Small intestine (tissue), 7 donors: Measurements from ENCODE around the gene RAPGEF6. TPM values are rescaled to one million over a fixed set of nuclear protein-coding genes. Genes with fewer than 3 reads are reported as not detected.

ENCODE experiments used
- DNase-seq, 2 donors: peaks; one replicate each; pipeline versions ENCODE4 v3.0.0 to v3.0.0-alpha.2; 2013
- FAIRE-seq: peaks from 2 replicates; lab custom pipeline; 2012; peaks lifted over from hg19 to GRCh38; lab: Jason Lieb, UNC
- H3K27ac ChIP-seq, 3 donors: one replicate each; pipeline ENCODE4 v1.5.1; 2013; ENCODE audit warnings: low read length in 2 of 3, mild to moderate bottlenecking in 2 of 3, control low read depth in 1 of 3, inconsistent platforms in 1 of 3, low read depth in 1 of 3, moderate library complexity in 1 of 3
- H3K27me3 ChIP-seq, 3 donors: one replicate each; pipeline ENCODE4 v1.6.1; 2013; ENCODE audit warnings: low read length in 3 of 3, inconsistent platforms in 1 of 3; ENCODE audit not compliant: control insufficient read depth in 3 of 3, insufficient read depth in 3 of 3
- H3K36me3 ChIP-seq, 3 donors: one replicate each; pipeline ENCODE4 v1.6.1; 2013; ENCODE audit warnings: low read length in 3 of 3, inconsistent platforms in 1 of 3, low read depth in 1 of 3, mild to moderate bottlenecking in 1 of 3, moderate library complexity in 1 of 3; ENCODE audit not compliant: control insufficient read depth in 3 of 3, insufficient read depth in 2 of 3
- H3K4me1 ChIP-seq, 3 donors: one replicate each; pipeline ENCODE4 v1.6.1; 2013; ENCODE audit warnings: low read length in 2 of 3, inconsistent platforms in 1 of 3, low read depth in 1 of 3, mild to moderate bottlenecking in 1 of 3, moderate library complexity in 1 of 3; ENCODE audit not compliant: control insufficient read depth in 3 of 3, insufficient read depth in 2 of 3
- H3K4me3 ChIP-seq, 3 donors: one replicate each; pipeline ENCODE4 v1.5.1; 2013; ENCODE audit warnings: low read length in 3 of 3, control low read depth in 1 of 3, inconsistent platforms in 1 of 3, low read depth in 1 of 3, mild to moderate bottlenecking in 1 of 3, moderate library complexity in 1 of 3
- H3K9me3 ChIP-seq, 2 donors: one replicate each; pipeline ENCODE4 v1.6.1; 2013; ENCODE audit warnings: low read depth in 1 of 2, low read length in 1 of 2; ENCODE audit not compliant: control insufficient read depth in 2 of 2, insufficient read depth in 1 of 2
- WGBS, 3 donors: extraction: QIAGEN DNeasy Blood & Tissue Kit; methylation state at CpG; one replicate each; pipeline ENCODE4 v1.1.7; 2013; 5-methylcytosine and 5-hydroxymethylcytosine counted together
- polyA plus RNA-seq, 4 donors: library from polyadenylated mRNA; stranded (reverse) in 3 of 4; unstranded in 1 of 4; fragments of 200-250 nt in 3 of 4; fragments of 120-200 nt in 1 of 4; gene quantifications; one replicate each; pipeline versions ENCODE4 v1.2.1 to v1.2.3, GENCODE V29; 2013
- donor health status: healthy with polysubstance abuse.
- donor health status: control.
- donor health status: control.
- donor health status: Bipolar disorder and iron deficiency.
- donor health status: healthy.

The RAPGEF6 gene
- polyA plus RNA-seq, 4 donors, result 1.1 to 10.4 (median 2.3) TPM

GRCh38 chr5:131430794-131431193, 204.2 kb downstream of the RAPGEF6 start:
- WGBS, 3 donors, result 63 to 88% (median 77%) methylated on average over 1 of the region's 1 CpG
- no peak overlapping the region for H3K4me3 ChIP-seq
- no peak overlapping the region for H3K27ac ChIP-seq
- FAIRE-seq, result no peak
- DNase-seq, result no peak
- H3K9me3 ChIP-seq, result no peaks in the 10 kb centered on the region
- H3K4me1 ChIP-seq, result no peaks in the 10 kb centered on the region
- H3K27me3 ChIP-seq, result no peaks in the 10 kb centered on the region
- H3K36me3 ChIP-seq, result peaks cover 8 to 30% (median 10%) of the 10 kb centered on the region in 3 donors

- no peaks in the 10 kb centered on the region for H3K4me1 ChIP-seq
- no peaks in the 10 kb centered on the region for H3K27me3 ChIP-seq
- FAIRE-seq (no peak), DNase-seq (no peak)
- H3K9me3 ChIP-seq, result no peaks in the 10 kb centered on the region
- peaks cover 6 to 33% (median 10%) of the 10 kb centered on the region in 3 donors for H3K36me3 ChIP-seq
- H3K4me3 ChIP-seq, result no peak overlapping the region
- WGBS, 3 donors, result 91 to 96% (median 96%) methylated on average over 1 of the region's 1 CpG
- no peak overlapping the region for H3K27ac ChIP-seq
These were observed 209.0 kb downstream of the RAPGEF6 start for GRCh38 chr5:131426011-131426410.

GRCh38 chr5:131423056-131423455, 212.0 kb downstream of the RAPGEF6 start:
- DNase-seq (peak in 1 of 2 donors; percentile 5), FAIRE-seq (no peak)
- whole genome bisulfite sequencing, 3 donors, result 93 to 94% (median 93%) methylated on average over 2 of the region's 2 CpGs
- Histone ChIP-seq H3K27ac (no peak overlapping the region), H3K4me3 (no peak overlapping the region), H3K4me1 (no peaks in the 10 kb centered on the region), H3K27me3 (no peaks in the 10 kb centered on the region), H3K9me3 (no peaks in the 10 kb centered on the region), H3K36me3 (peaks cover 2 to 20% (median 5%) of the 10 kb centered on the region in 3 donors)

GRCh38 chr5:131419877-131420276, 215.2 kb downstream of the RAPGEF6 start:
- Histone ChIP-seq H3K27me3 (no peaks in the 10 kb centered on the region), H3K4me1 (no peaks in the 10 kb centered on the region), H3K4me3 (no peak overlapping the region), H3K36me3 (peaks cover 0 to 19% (median 5%) of the 10 kb centered on the region in 3 donors), H3K9me3 (no peaks in the 10 kb centered on the region), H3K27ac (no peak overlapping the region)
- FAIRE-seq, result no peak
- no peak for DNase-seq
- 63 to 84% (median 66%) methylated on average over 4 of the region's 4 CpGs for WGBS, 3 donors

- DNase-seq, result no peak
- Histone ChIP-seq H3K4me1 (no peaks in the 10 kb centered on the region), H3K27me3 (no peaks in the 10 kb centered on the region), H3K9me3 (no peaks in the 10 kb centered on the region), H3K36me3 (peaks cover 0 to 21% (median 5%) of the 10 kb centered on the region in 3 donors), H3K4me3 (no peak overlapping the region), H3K27ac (no peak overlapping the region)
- WGBS, 3 donors, result 92 to 96% (median 95%) methylated on average over 7 of the region's 7 CpGs
- FAIRE-seq, result peak; percentile 82
These were observed 216.2 kb downstream of the RAPGEF6 start for GRCh38 chr5:131418846-131419245.

GRCh38 chr5:131417240-131417869, 217.7 kb downstream of the RAPGEF6 start:
- no peaks in the 10 kb centered on the region for H3K27me3 ChIP-seq
- DNase-seq (peak; percentile 76 to 81), FAIRE-seq (no peak)
- no peak overlapping the region for H3K4me3 ChIP-seq
- H3K9me3 ChIP-seq, result no peaks in the 10 kb centered on the region
- no peaks in the 10 kb centered on the region for H3K4me1 ChIP-seq
- H3K27ac ChIP-seq, result no peak overlapping the region
- H3K36me3 ChIP-seq, result peaks cover 0 to 22% (median 5%) of the 10 kb centered on the region in 3 donors
- 20 to 26% (median 21%) methylated on average over 7 of the region's 7 CpGs for WGBS, 3 donors

GRCh38 chr5:131416729-131417128, 218.3 kb downstream of the RAPGEF6 start:
- H3K4me1 ChIP-seq, result no peaks in the 10 kb centered on the region
- no peak for DNase-seq
- H3K27me3 ChIP-seq, result no peaks in the 10 kb centered on the region
- H3K36me3 ChIP-seq, result peaks cover 0 to 20% (median 3%) of the 10 kb centered on the region in 3 donors
- H3K9me3 ChIP-seq, result no peaks in the 10 kb centered on the region
- no peak overlapping the region for H3K27ac ChIP-seq
- no peak for FAIRE-seq
- WGBS, 3 donors, result 61 to 75% (median 67%) methylated on average over 3 of the region's 3 CpGs
- H3K4me3 ChIP-seq, result no peak overlapping the region

GRCh38 chr5:131413605-131414559, 221.1 kb downstream of the RAPGEF6 start:
- DNase-seq (no peak), FAIRE-seq (no peak)
- Histone ChIP-seq H3K4me3 (no peak overlapping the region), H3K27me3 (no peaks in the 10 kb centered on the region), H3K9me3 (no peaks in the 10 kb centered on the region), H3K27ac (no peak overlapping the region), H3K36me3 (peaks cover 0 to 18% (median 0%) of the 10 kb centered on the region in 3 donors), H3K4me1 (no peaks in the 10 kb centered on the region)
- 73 to 80% (median 75%) methylated on average over 4 of the region's 4 CpGs for WGBS, 3 donors
